HG02610 (cell line): ENCODE data around the gene ERMARD.

ENCODE experiments used
- ATAC-seq: cut with Tn5 transposase; IDR thresholded peaks from one replicate; pipeline ENCODE4 v1.9.1; 2021; ENCODE audit warnings: mild to moderate bottlenecking, moderate library complexity; ENCODE audit not compliant: unreplicated experiment

The ERMARD gene

DNA sequence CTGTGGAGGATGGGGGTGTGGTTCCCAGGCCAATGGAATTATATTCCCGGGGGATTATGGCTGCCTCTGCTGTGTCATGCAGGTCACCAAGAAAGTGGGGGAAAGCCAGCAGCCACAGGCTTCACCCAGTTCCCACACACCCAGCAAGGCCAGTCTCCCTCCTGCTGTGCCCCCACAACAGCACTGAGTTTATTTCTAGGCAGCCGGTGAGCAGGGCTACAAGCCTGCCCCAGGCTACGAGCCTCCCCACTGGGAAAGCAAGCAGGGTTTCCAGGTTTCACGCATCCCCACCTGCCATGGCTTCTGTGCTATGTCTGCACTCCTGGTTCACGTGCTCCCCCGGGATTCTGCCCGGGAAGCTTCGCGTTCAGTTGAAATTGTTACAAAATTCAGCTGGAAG lies 72.6 kb downstream of the ERMARD start:
- ATAC-seq, result no peak

DNA sequence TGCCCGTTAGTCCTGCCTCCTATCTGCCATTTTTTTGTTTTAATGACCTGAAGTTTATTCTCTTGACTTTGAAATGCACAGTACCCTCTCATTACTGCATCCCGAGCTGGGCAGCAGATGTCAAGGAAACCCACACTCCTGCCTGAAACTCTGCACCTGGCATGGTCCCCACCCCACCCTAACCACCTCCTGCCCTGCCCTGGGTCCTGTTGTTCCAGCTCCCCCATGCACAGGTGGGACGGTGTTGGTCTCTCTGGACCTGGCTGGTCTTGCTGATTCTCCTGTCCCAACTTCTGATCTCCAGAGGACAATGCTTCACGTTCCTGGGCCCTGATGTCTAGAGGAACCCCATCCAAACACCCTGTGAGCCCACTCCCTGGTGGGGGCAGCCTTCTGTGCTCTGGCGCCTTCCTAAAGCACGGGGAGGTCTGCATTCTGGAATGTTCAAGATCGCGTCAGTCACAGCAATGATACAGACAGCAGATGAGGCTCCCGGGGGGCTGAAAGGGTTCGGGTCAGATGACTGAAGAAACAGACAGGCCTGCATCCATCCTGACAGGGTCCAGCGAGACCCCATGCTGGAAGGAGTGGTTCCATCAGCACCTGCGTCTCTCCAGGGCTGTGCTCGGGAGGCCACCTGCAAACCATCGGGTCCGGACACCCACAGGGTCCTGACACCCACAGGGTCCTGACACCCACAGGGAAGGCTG lies 73.6 kb downstream of the ERMARD start:
- no peak for ATAC-seq

GRCh38 chr6:169825558-169826225 lies 74.3 kb downstream of the ERMARD start:
- ATAC-seq, result no peak

DNA sequence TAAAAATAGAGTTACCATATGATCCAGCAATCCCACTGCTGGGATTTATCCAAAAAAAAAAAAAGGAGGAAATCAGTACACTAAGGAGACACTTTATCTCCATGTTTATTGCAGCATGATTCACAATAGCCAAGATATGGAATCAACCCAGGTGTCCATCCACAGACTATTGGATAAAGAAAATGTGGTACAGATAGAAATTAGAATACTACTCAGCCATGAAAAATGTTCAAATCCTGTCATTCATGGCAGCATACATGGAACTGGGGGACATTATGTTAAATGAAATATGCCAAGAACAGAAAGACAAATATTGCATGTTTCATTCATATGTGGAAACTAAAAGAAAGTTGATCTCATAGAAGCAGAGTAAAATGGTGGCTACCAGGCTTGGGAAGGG lies 75.3 kb downstream of the ERMARD start:
- ATAC-seq, result no peak

DNA sequence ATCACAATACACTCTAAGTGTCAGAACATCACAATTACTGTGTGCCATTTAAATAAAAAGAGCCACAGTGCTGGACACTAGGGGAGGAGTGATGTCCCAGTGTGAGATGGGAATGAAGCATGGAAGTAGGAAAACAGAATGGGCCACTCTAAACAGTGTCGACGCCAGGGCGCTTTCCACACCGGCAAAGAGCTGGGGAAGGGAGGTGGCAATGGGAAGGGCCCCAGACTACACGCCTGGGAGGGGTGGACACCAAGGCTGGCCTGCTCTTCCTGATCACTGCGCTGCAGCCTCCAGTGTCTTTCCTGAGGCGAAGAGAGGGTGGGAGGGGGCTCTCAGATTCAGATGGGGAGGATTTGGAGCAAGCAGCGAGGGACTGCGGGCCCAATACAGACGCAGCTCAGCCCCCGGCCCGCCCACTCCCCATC lies 75.9 kb downstream of the ERMARD start:
- no peak for ATAC-seq

- no peak for ATAC-seq
Measured at GRCh38 chr6:169828176-169828575, 76.8 kb downstream of the ERMARD start.

DNA sequence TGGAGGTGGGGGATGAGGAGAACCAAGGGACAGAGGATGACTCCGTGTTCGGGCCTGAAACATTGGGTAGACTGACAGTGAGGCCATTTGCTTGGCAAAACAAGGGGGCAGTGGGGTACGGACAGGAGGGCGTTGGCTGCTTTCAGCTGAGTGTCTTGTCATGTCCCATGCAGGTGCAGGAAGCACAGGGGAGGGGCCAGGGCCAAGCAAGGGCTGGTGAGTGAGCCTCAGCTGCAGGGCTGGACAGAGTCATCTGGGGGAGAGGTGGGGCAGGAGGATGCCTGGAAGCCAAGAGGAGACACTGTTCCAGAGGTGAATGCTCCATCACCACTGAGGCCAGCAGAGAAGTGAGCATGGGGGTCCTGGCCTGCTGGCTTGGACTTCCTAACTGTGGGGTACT lies 78.4 kb downstream of the ERMARD start:
- ATAC-seq, result no peak

GRCh38 chr6:169830876-169831275 lies 79.5 kb downstream of the ERMARD start:
- no peak for ATAC-seq
